ENCODE results near the gene PSMD13. TPM values are rescaled to one million over a fixed set of nuclear protein-coding genes. Genes with fewer than 3 reads are reported as not detected.
"Not testable (repeated sequence)": the region's sequence is repeated elsewhere in the genome, so short reads cannot be mapped to it uniquely, and the experiment has no call there.

Gene PSMD13
- total RNA-seq, 2 experiments from 2014 or later = 210 to 214 TPM

GRCh38 chr11:223026-223789 is 13.6 kb upstream of the PSMD13 start:
- H3K27ac Mint-ChIP-seq = no peak overlapping the region
- H3K9me3 Mint-ChIP-seq = no peaks in the 10 kb centered on the region
- no peak overlapping the region for H3K4me3 Mint-ChIP-seq
- intact Hi-C loops (cut with micrococcal nuclease) = no loop called here
- peak; percentile 4 for DNase-seq
- no peaks in the 10 kb centered on the region for H3K27me3 Mint-ChIP-seq
- H3K4me1 Mint-ChIP-seq (ENCODE audit: low read depth) = peaks cover 7% of the 10 kb centered on the region
- no peaks in the 10 kb centered on the region for H3K36me3 Mint-ChIP-seq
- ChIA-PET CTCF (no interaction called here), POLR2A (no interaction called here)

GRCh38 chr11:223884-224283 is 12.9 kb upstream of the PSMD13 start:
- Mint-ChIP-seq H3K27me3 (no peaks in the 10 kb centered on the region), H3K4me3 (no peak overlapping the region), H3K27ac (no peak overlapping the region), H3K9me3 (no peaks in the 10 kb centered on the region), H3K36me3 (no peaks in the 10 kb centered on the region), H3K4me1 (ENCODE audit: low read depth) (peaks cover 11% of the 10 kb centered on the region)
- CTCF ChIA-PET = interaction anchor here (1.2 kb wide), 1 partner anchor 27 kb away, joined by 3 read pairs; no protein-coding TSS in a partner anchor
- intact Hi-C loops (cut with micrococcal nuclease) = no loop called here
- peak; percentile 2 for DNase-seq
- POLR2A ChIA-PET = no interaction called here

- intact Hi-C loops (cut with micrococcal nuclease) = no loop called here
- Mint-ChIP-seq H3K9me3 (no peaks in the 10 kb centered on the region), H3K27me3 (no peaks in the 10 kb centered on the region), H3K36me3 (no peaks in the 10 kb centered on the region), H3K4me3 (no peak overlapping the region), H3K27ac (no peak overlapping the region), H3K4me1 (ENCODE audit: low read depth) (peaks cover 11% of the 10 kb centered on the region)
- DNase-seq = no peak
- ChIA-PET POLR2A (no interaction called here), CTCF (interaction anchor here (1.2 kb wide), 1 partner anchor 26 kb away, joined by 3 read pairs; no protein-coding TSS in a partner anchor)
Observed at GRCh38 chr11:224424-224823, 12.4 kb upstream of the PSMD13 start.

GRCh38 chr11:225734-226453 is 10.9 kb upstream of the PSMD13 start:
- Mint-ChIP-seq H3K27me3 (no peaks in the 10 kb centered on the region), H3K4me1 (ENCODE audit: low read depth) (peaks cover 11% of the 10 kb centered on the region), H3K4me3 (no peak overlapping the region), H3K36me3 (peaks cover 3% of the 10 kb centered on the region), H3K27ac (no peak overlapping the region), H3K9me3 (no peaks in the 10 kb centered on the region)
- DNase-seq = peak; percentile 27
- CTCF ChIA-PET = no interaction called here
- intact Hi-C loops (cut with micrococcal nuclease) = no loop called here
- POLR2A ChIA-PET = no interaction called here

- intact Hi-C loops (cut with micrococcal nuclease) = no loop called here
- H3K27me3 Mint-ChIP-seq = no peaks in the 10 kb centered on the region
- H3K27ac Mint-ChIP-seq = no peak overlapping the region
- peaks cover 3% of the 10 kb centered on the region for H3K36me3 Mint-ChIP-seq
- no peak overlapping the region for H3K4me3 Mint-ChIP-seq
- ChIA-PET CTCF (no interaction called here), POLR2A (interaction anchor here (1.4 kb wide), 1 partner anchor 12 kb away, joined by 4 read pairs; no protein-coding TSS in a partner anchor)
- H3K9me3 Mint-ChIP-seq = no peaks in the 10 kb centered on the region
- no peak for DNase-seq
- peaks cover 11% of the 10 kb centered on the region for H3K4me1 Mint-ChIP-seq (ENCODE audit: low read depth)
Observed at GRCh38 chr11:227824-228379, 8.9 kb upstream of the PSMD13 start.

- Mint-ChIP-seq H3K36me3 (peaks cover 3% of the 10 kb centered on the region), H3K4me1 (ENCODE audit: low read depth) (peaks cover 16% of the 10 kb centered on the region), H3K9me3 (no peaks in the 10 kb centered on the region), H3K27ac (no peak overlapping the region), H3K4me3 (no peak overlapping the region), H3K27me3 (no peaks in the 10 kb centered on the region)
- POLR2A ChIA-PET = no interaction called here
- CTCF ChIA-PET = no interaction called here
- intact Hi-C loops (cut with micrococcal nuclease) = no loop called here
- DNase-seq = peak; percentile 2
Observed at GRCh38 chr11:230431-230830, 6.3 kb upstream of the PSMD13 start.

- Mint-ChIP-seq H3K27ac (no peak overlapping the region), H3K4me3 (no peak overlapping the region), H3K36me3 (peaks cover 5% of the 10 kb centered on the region), H3K9me3 (no peaks in the 10 kb centered on the region), H3K27me3 (no peaks in the 10 kb centered on the region), H3K4me1 (ENCODE audit: low read depth) (peaks cover 17% of the 10 kb centered on the region)
- DNase-seq = peak; percentile 4
- intact Hi-C loops (cut with micrococcal nuclease) = no loop called here
- ChIA-PET POLR2A (no interaction called here), CTCF (no interaction called here)
Observed at GRCh38 chr11:232783-233565, 3.8 kb upstream of the PSMD13 start.

GRCh38 chr11:235180-235579 is 1.6 kb upstream of the PSMD13 start:
- CTCF ChIA-PET = interaction anchor here (0.8 to 4.1 kb wide), 2 partner anchors 15 to 32 kb away, joined by 3 to 30 read pairs; no protein-coding TSS in a partner anchor
- peaks cover 14% of the 10 kb centered on the region for H3K36me3 Mint-ChIP-seq
- peak overlapping the region; percentile 84 for H3K4me3 Mint-ChIP-seq
- H3K4me1 Mint-ChIP-seq (ENCODE audit: low read depth) = peaks cover 35% of the 10 kb centered on the region
- H3K9me3 Mint-ChIP-seq = no peaks in the 10 kb centered on the region
- H3K27ac Mint-ChIP-seq = peak overlapping the region; percentile 92
- intact Hi-C loops (cut with micrococcal nuclease) = loop anchor here (5.0 kb wide), 1 partner anchor 52 kb away; the partner anchor contains the start of gene PGGHG
- POLR2A ChIA-PET = no interaction called here
- no peaks in the 10 kb centered on the region for H3K27me3 Mint-ChIP-seq
- peak; percentile 8 for DNase-seq

- DNase-seq = peak; percentile 84
- Mint-ChIP-seq H3K4me1 (ENCODE audit: low read depth) (peaks cover 38% of the 10 kb centered on the region), H3K27ac (peak overlapping the region; percentile 92), H3K36me3 (peaks cover 16% of the 10 kb centered on the region), H3K4me3 (peak overlapping the region; percentile 84), H3K9me3 (no peaks in the 10 kb centered on the region), H3K27me3 (no peaks in the 10 kb centered on the region)
- intact Hi-C loops (cut with micrococcal nuclease) = loop anchor here (5.0 kb wide), 1 partner anchor 52 kb away; the partner anchor contains the start of gene PGGHG
- ChIA-PET CTCF (interaction anchor here (4.1 kb wide), 1 partner anchor 15 kb away, joined by 30 read pairs; no protein-coding TSS in a partner anchor), POLR2A (no interaction called here)
Observed at GRCh38 chr11:235609-235996, 1.2 kb upstream of the PSMD13 start.

- H3K4me1 Mint-ChIP-seq (ENCODE audit: low read depth) = peaks cover 40% of the 10 kb centered on the region
- no peaks in the 10 kb centered on the region for H3K27me3 Mint-ChIP-seq
- peak within 1 kb of the TSS; percentile 94 for H3K27ac Mint-ChIP-seq
- H3K36me3 Mint-ChIP-seq = peaks cover 18% of the 10 kb centered on the region
- ChIA-PET CTCF (interaction anchor here (0.6 to 4.1 kb wide), 7 partner anchors 14 to 119 kb away, joined by 3 to 30 read pairs (median 3); no protein-coding TSS in a partner anchor), POLR2A (interaction anchor here (0.6 to 3.0 kb wide), 6 partner anchors 24 to 300 kb away, joined by 3 to 32 read pairs (median 4); partner anchors contain the start of genes ANO9, BET1L and RIC8A)
- peak; percentile 88 for DNase-seq
- intact Hi-C loops (cut with micrococcal nuclease) = loop anchor here (1.0 to 5.0 kb wide), 6 partner anchors 29 to 171 kb away; partner anchors contain the start of genes BET1L, IFITM1, PGGHG and RIC8A
- no peaks in the 10 kb centered on the region for H3K9me3 Mint-ChIP-seq
- peak within 1 kb of the TSS; percentile 97 for H3K4me3 Mint-ChIP-seq
Observed at GRCh38 chr11:235997-236773, 591 bp upstream of the PSMD13 start, which contains the start of gene SIRT3. TSS of gene SIRT3 (minus strand) at chr11:236342. CDS start at chr11:236328, 14 bp downstream.

GRCh38 chr11:238346-238745 is 1.6 kb downstream of the PSMD13 start:
- CTCF ChIA-PET = interaction anchor here (0.6 to 4.1 kb wide), 7 partner anchors 12 to 91 kb away, joined by 3 to 30 read pairs (median 7); partner anchors contain the start of gene IFITM2
- peak; percentile 5 for DNase-seq
- POLR2A ChIA-PET = interaction anchor here (3.0 kb wide), 1 partner anchor 31 kb away, joined by 32 read pairs; the partner anchor contains the start of genes BET1L and RIC8A
- Mint-ChIP-seq H3K4me1 (ENCODE audit: low read depth) (peaks cover 57% of the 10 kb centered on the region), H3K36me3 (peaks cover 37% of the 10 kb centered on the region), H3K27ac (peak overlapping the region; percentile 55), H3K4me3 (peak overlapping the region; percentile 97)
- H3K27me3 Mint-ChIP-seq, H3K9me3 Mint-ChIP-seq: not testable (repeated sequence)
- intact Hi-C loops (cut with micrococcal nuclease) = loop anchor here (5.0 kb wide), 1 partner anchor 49 kb away; the partner anchor contains the start of gene PGGHG

All from activated CD4-positive, alpha-beta memory T cell treated with anti-CD3 and anti-CD28 coated beads for 36 hours (primary cell).